Memory B cell (primary cell): ENCODE measurements around the gene BLOC1S6.

Experiments
- ATAC-seq: fragments of 150-1000 bp; cut with Tn5 transposase; 2 replicates; pipeline ENCODE4 v1.10.0; 2021; ENCODE audit warnings: low read depth, mild to moderate bottlenecking, moderate library complexity
- DNase-seq, 2 donors: peaks; one replicate each; pipeline ENCODE4 v3.0.0; 2022; ENCODE audit warnings: low spot score in 2 of 2
- H3K27ac Mint-ChIP-seq: one replicate; pipeline ENCODE4 v1.8.0; 2022; ENCODE audit warnings: mild to moderate bottlenecking, moderate library complexity, mixed read lengths
- H3K27me3 Mint-ChIP-seq: one replicate; pipeline ENCODE4 v1.8.0; 2022; ENCODE audit warnings: mixed read lengths
- H3K36me3 Mint-ChIP-seq: one replicate; pipeline ENCODE4 v1.8.0; 2022; ENCODE audit warnings: mild to moderate bottlenecking, mixed read lengths
- H3K4me1 Mint-ChIP-seq: one replicate; pipeline ENCODE4 v1.8.0; 2022; ENCODE audit warnings: mixed read lengths
- H3K4me3 Mint-ChIP-seq: one replicate; pipeline ENCODE4 v1.8.0; 2022; ENCODE audit warnings: mild to moderate bottlenecking, moderate library complexity, mixed read lengths
- H3K9me3 Mint-ChIP-seq: one replicate; pipeline ENCODE4 v1.8.0; 2022; ENCODE audit warnings: mixed read lengths

BLOC1S6 gene

DNA sequence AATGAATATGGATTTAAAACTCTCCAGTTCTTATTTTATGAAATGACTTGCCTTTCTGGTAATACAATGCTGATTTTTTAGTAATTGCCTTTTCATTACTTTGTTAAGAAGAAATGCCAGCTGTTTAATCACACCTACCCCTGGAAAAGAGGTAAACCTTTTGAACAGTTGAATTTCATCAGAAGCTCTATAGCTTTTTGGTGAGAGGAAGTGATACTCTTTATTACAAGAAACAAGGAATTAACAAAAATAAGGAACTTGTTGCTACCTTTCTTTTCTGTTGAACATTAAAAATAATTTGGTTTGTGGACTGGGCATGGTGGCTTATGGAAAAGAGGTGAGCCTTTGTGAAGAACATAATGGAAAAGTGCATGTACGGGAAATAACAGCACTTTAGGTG, 19.7 kb downstream of the BLOC1S6 start:
- peak; percentile 48 for ATAC-seq
- peaks cover 9% of the 10 kb centered on the region for H3K36me3 Mint-ChIP-seq

DNA sequence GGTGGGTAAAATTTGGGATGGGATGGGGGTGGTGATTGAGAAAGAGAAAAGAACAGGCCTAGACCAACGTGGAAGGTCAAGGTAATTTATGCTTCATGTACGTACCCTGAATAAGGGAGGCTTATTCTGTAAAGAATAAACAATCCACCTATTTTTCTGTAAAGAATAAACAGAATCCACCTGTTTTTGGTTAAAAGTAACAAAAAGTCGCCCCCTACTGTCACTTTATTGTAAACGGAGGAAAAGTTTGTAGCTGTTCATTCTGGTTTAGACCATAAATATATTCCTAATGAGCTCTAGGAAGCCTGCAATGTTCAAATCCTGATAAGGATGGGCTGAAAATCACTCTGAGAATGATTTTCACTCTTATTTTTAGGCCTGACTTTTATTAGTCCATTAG, 24.1 kb downstream of the BLOC1S6 start:
- Mint-ChIP-seq H3K36me3 (peaks cover 9% of the 10 kb centered on the region), H3K4me3 (no peak overlapping the region), H3K9me3 (no peaks in the 10 kb centered on the region), H3K27ac (no peak overlapping the region), H3K4me1 (peaks cover 5% of the 10 kb centered on the region), H3K27me3 (no peaks in the 10 kb centered on the region)
- ATAC-seq (peak; percentile 37), DNase-seq (peak in 1 of 2 donors; percentile 35)

More for the DNA sequence above, 19.7 kb downstream of the BLOC1S6 start:
- Mint-ChIP-seq H3K4me3 (peak overlapping the region; percentile 43), H3K27ac (peak overlapping the region; percentile 54), H3K9me3 (no peaks in the 10 kb centered on the region), H3K27me3 (no peaks in the 10 kb centered on the region), H3K4me1 (peaks cover 19% of the 10 kb centered on the region)
- DNase-seq, result no peak

DNA sequence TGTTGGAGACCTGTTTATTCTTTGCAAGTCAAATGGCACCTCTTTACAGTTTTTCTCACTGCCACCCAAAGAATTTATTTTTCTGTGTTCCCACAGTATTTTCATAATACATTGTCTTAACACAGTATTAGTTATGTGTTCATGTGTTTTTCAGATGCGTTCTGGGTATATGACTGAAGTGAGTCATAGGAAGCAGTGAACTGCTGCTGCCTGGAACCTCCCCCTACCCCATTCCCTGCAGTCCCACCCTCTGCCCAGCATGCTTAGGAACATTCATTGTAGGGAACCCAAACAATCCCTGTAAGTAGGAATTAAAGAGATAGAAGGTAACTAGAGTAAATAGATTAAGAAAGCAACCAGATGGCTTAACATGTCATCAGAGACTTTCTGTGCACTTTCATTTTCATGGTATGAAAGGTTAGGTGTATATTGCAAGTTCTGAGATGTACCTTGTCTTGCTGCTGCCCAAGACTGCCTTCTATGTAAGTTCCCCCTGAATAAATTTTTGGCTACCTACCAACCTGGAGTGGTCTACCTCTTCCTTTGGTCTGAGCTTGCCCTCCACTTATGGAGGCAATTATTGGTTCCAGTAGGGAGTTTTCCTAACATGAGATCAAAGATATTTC, 25.7 kb downstream of the BLOC1S6 start:
- H3K27ac Mint-ChIP-seq, result no peak overlapping the region
- DNase-seq (no peak), ATAC-seq (no peak)
- no peaks in the 10 kb centered on the region for H3K9me3 Mint-ChIP-seq
- no peaks in the 10 kb centered on the region for H3K27me3 Mint-ChIP-seq
- no peaks in the 10 kb centered on the region for H3K4me1 Mint-ChIP-seq
- H3K4me3 Mint-ChIP-seq, result no peak overlapping the region
- peaks cover 4% of the 10 kb centered on the region for H3K36me3 Mint-ChIP-seq

DNA sequence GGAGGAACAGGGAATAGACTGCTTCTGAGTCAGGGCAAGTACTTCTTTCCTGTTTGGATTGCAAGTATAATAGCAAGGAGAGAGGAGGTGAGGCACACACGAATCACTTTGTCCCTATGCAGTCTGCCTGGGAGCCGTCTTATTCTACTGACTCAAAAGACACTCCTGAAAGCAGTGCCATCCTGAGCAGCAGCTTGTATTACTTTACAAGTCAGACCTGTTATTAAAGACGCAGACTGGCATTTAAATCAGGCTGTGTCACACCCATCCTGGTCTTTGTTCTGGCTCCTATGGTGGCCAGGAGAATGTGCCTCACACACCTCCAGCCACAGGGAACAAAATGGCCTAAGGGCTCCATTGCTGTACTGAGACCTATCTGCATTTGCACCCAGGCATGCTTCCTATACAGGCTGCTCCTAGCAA, 29.7 kb downstream of the BLOC1S6 start:
- peaks cover 2% of the 10 kb centered on the region for H3K27me3 Mint-ChIP-seq
- no peak overlapping the region for H3K4me3 Mint-ChIP-seq
- H3K27ac Mint-ChIP-seq, result no peak overlapping the region
- H3K9me3 Mint-ChIP-seq, result no peaks in the 10 kb centered on the region
- H3K36me3 Mint-ChIP-seq, result no peaks in the 10 kb centered on the region
- no peak for ATAC-seq
- H3K4me1 Mint-ChIP-seq, result peaks cover 3% of the 10 kb centered on the region
- no peak for DNase-seq

DNA sequence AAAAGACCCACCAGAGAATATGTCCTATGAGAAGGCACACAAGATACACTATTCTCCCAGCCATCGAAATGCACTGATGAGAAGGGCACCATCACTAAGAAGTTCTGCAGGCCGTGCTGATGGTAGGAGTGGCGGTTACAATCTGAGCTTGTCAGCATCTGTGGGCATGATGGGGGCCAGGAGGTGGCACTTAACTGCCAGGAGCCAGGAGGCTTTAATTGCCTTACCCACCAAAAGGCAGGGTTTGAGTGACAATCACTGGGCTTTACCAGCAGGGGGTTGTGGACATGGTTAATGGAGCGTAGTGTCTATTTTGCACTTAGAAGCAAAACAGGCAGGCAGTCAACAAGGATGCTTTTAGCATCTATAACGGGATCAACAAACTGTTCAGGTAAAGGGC, 31.6 kb downstream of the BLOC1S6 start:
- DNase-seq (no peak), ATAC-seq (peak; percentile 53)
- Mint-ChIP-seq H3K9me3 (no peaks in the 10 kb centered on the region), H3K27me3 (peaks cover 2% of the 10 kb centered on the region), H3K36me3 (no peaks in the 10 kb centered on the region), H3K4me1 (peaks cover 3% of the 10 kb centered on the region), H3K4me3 (no peak overlapping the region), H3K27ac (no peak overlapping the region)

DNA sequence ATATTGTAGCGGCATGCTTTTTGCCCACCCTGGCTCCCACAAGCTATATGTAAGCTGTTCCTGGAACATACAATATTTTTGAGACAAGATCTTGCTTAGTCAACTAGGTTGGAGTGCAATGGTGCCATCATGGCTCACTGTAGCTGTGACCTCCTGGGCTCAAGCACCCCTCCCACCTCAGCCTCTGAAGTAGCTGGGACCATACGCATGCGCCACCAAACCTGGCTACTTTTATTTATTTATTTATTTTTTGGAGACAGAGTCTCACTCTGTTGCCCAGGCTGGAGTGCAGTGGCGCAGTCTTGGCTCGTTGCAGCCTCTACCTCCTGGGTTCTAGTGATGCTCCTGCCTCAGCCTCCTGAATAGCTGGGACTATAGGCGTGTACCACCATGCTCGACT, 41.0 kb downstream of the BLOC1S6 start:
- no peak overlapping the region for H3K4me3 Mint-ChIP-seq
- no peak for ATAC-seq
- no peak for DNase-seq
- no peak overlapping the region for H3K27ac Mint-ChIP-seq
- peaks cover 10% of the 10 kb centered on the region for H3K9me3 Mint-ChIP-seq
- peaks cover 5% of the 10 kb centered on the region for H3K36me3 Mint-ChIP-seq
- peaks cover 8% of the 10 kb centered on the region for H3K4me1 Mint-ChIP-seq
- H3K27me3 Mint-ChIP-seq, result no peaks in the 10 kb centered on the region

DNA sequence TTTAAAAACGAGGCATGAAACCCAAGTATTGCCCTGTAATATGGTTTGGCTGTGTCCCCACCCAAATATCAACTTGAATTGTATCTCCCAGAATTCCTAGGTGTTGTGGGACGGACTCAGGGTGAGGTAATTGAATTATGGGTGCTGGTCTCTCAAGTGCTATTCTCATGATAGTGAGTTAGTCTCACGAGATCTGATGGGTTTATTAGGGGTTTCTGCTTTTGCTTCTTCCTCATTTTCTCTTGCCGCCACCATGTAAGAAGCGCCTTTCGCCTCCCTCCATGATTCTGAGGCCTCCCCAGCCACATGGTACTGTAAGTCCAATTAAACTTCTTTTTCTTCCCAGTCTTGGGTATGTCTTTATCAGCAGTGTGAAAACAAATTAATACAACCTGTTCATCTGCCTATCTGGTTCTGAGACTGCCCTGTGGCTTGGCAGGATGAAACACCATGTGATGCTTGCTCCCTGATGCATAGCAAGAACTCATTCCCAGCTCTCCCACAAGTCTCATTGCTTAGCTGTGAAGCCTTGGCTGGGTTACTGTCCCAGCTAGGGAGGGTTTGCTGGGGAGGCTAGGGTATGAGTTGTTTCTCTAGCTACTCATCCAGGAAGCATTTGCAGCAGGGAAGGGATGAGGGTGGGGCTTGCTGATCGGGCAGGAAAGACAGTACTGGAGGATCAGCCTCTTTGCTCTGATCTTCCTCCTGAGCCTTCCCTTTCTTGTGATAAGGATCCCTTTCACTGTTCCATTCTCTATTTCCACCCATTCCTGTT, 43.9 kb downstream of the BLOC1S6 start:
- DNase-seq (no peak), ATAC-seq (no peak)
- Mint-ChIP-seq H3K4me1 (peaks cover 15% of the 10 kb centered on the region), H3K36me3 (peaks cover 5% of the 10 kb centered on the region), H3K4me3 (no peak overlapping the region), H3K27me3 (no peaks in the 10 kb centered on the region), H3K9me3 (peaks cover 8% of the 10 kb centered on the region), H3K27ac (no peak overlapping the region)

DNA sequence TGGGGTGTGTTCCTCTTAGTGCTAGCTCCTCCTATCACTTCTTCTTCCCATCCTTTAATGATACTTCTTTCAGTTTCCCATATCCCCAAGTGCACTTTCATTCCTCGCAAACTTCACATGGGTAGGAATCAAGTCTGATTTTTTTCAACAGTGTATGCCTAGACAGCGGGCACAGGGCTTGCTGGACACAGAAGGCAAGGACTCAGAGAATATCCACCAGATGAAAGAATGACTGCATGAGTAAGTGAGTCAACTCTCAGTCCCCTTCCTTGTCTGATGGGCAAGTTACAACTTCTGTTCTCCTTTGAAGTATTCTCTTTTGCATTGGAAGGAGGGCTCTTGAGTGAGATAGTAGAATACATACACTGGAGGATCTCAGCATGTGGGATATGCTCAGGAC, 44.6 kb downstream of the BLOC1S6 start:
- Mint-ChIP-seq H3K9me3 (peaks cover 6% of the 10 kb centered on the region), H3K36me3 (peaks cover 5% of the 10 kb centered on the region), H3K27ac (no peak overlapping the region), H3K4me1 (peaks cover 15% of the 10 kb centered on the region), H3K4me3 (no peak overlapping the region), H3K27me3 (no peaks in the 10 kb centered on the region)
- DNase-seq (no peak), ATAC-seq (no peak)

DNA sequence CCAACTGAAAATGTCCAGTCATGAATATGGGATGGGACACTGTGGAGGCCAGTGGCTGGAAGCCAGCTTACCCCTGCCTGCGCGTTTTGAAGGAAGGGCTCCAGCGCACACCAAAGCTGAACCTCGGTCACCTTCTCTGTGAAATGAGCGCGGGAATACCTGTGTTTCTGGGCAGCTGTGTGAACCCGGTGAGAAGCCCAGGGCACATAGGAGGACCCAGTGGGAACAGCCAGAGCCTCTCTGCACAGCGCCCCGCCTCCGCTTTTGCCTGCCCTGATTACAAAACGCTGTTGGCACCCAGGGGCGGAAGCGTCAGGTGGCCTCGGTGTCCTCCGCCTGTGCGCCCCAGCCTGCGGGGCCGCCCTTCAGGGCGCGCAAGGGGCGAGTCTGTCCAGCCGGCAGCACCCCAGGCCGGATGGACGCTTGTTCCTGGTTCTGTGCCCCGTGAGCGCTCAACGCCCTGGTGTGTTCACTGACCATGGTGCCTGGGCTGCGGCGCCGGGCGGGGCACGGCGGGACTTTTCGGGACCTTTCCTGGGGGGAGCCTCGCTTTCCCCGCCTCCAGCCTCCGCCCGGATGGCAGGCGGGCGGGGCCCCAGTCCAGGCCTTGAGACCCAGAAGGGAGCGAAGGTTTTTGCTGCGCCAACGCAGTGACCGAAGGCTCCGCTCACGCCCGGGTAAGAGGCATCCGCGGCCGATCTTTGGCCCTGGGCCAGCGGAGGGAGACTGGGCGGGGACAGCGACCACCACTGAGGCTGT, 47.4 kb downstream of the BLOC1S6 start, which contains the start of gene SQOR:
SQOR (plus strand) TSS at position 598 of the 759 bp plus-strand sequence. CDS start 23,895 bp downstream, outside the sequence.
- Mint-ChIP-seq H3K27me3 (no peaks in the 10 kb centered on the region), H3K36me3 (peaks cover 7% of the 10 kb centered on the region), H3K4me3 (peak within 1 kb of the TSS; percentile 95), H3K4me1 (peaks cover 37% of the 10 kb centered on the region), H3K9me3 (no peaks in the 10 kb centered on the region), H3K27ac (peak within 1 kb of the TSS; percentile 87)
- ATAC-seq, result peak; percentile 60
- DNase-seq, result peak; percentile 26 to 70

DNA sequence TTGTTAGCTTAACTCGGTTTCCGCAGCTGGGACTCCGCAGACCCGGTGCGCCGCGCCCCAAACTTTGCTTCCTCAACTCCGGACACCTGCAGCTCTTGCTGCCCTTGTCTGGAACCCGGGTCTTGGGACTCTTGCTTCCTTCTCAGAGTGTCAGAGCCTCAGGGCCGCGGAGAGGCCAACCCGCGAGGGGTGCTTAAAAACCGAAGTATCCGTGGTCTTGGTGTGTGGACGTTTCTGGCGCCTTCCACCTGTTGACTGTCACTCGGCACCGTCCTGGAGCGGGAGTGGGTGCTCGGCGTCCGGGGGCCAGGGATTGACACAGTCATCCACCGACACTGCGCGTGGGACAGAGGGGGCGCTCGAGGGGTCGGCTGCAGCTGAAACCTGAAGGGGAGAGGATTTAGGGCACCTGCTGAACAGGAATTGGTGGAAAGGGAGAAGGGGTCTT, 48.0 kb downstream of the BLOC1S6 start:
- peak in 1 of 2 donors; percentile 49 for DNase-seq
- Mint-ChIP-seq H3K36me3 (peaks cover 12% of the 10 kb centered on the region), H3K4me3 (peak overlapping the region; percentile 95), H3K27me3 (no peaks in the 10 kb centered on the region), H3K9me3 (no peaks in the 10 kb centered on the region), H3K4me1 (peaks cover 40% of the 10 kb centered on the region), H3K27ac (peak overlapping the region; percentile 87)
- ATAC-seq, result peak; percentile 65

DNA sequence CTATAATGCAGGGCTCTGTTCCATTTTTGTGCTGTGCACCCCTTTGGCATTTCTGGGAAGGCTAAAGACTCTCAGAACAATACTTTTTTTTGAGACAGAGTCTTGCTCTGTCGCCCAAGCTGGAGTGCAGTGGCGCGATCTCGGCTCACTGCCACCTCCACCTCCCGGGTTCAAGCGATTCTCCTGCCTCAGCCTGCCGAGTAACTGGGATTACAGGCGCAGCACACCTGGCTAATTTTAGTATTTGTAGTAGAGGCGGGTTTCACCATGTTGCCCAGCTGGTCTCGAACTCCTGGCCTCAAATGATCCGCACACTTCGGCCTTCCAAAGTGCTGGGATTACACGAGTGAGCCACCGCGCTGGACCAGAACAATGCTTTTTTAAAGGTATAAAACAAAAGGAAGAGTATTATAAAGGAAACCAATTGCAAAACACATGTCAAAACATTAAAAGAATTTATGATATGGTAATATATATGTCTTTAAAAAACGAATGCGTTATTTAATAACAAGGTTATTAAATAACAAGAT, 48.6 kb downstream of the BLOC1S6 start:
- Mint-ChIP-seq H3K9me3 (no peaks in the 10 kb centered on the region), H3K4me1 (peaks cover 40% of the 10 kb centered on the region)

DNA sequence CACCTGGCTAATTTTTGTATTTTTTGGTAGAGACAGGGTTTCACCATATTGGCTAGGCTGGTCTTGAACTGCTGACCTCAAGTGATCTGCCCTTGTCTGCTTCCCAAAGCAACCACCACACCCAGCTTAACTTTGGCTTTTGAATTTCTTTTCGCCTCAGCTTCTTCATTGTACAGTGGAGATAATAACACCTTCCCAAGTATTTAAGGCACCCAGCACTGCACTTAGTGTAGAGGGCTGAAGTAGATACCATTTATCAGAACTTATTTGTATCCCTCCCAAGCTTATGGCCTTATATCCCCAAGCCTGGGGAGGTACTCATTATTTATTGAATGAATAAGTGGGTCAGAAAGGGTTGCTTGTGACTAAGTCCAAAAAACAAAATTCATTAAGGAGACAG, 50.0 kb downstream of the BLOC1S6 start:
- Mint-ChIP-seq H3K9me3 (no peaks in the 10 kb centered on the region), H3K4me1 (peaks cover 37% of the 10 kb centered on the region), H3K27me3 (no peaks in the 10 kb centered on the region), H3K36me3 (peaks cover 15% of the 10 kb centered on the region), H3K4me3 (peak overlapping the region; percentile 73), H3K27ac (peak overlapping the region; percentile 91)
- ATAC-seq (no peak), DNase-seq (no peak)

More for the DNA sequence above, 48.6 kb downstream of the BLOC1S6 start:
- no peak for DNase-seq
- ATAC-seq, result peak; percentile 1
- H3K27ac Mint-ChIP-seq, result peak overlapping the region; percentile 87
- peak overlapping the region; percentile 95 for H3K4me3 Mint-ChIP-seq
- H3K27me3 Mint-ChIP-seq, result no peaks in the 10 kb centered on the region
- H3K36me3 Mint-ChIP-seq, result peaks cover 12% of the 10 kb centered on the region

DNA sequence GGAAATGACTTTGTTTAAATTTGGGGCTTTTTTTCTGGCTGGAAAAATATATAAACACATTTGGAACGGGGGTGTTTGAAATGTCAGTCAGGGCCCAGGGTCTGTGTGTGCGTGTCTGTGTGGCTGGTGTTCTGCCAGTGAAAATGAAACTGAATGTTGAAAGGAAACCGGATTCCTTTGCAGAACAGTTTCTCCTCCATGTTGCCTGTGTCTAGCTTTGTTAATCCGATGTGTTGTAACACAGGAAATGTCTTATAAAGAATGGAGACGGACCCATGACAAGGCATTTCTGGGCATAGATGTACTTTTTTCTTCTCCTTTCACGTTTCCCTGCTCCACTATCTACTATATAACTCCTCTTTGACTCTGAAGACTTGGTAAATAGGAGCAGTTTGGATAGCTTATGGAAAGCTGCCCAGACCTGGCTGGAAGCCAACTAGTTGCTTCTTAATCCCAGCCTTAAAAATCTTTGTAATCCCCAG, 50.4 kb downstream of the BLOC1S6 start:
- H3K9me3 Mint-ChIP-seq, result no peaks in the 10 kb centered on the region
- peaks cover 39% of the 10 kb centered on the region for H3K4me1 Mint-ChIP-seq
- H3K4me3 Mint-ChIP-seq, result peak overlapping the region; percentile 73
- DNase-seq, result peak in 1 of 2 donors; percentile 43
- H3K27ac Mint-ChIP-seq, result peak overlapping the region; percentile 91
- no peaks in the 10 kb centered on the region for H3K27me3 Mint-ChIP-seq
- peaks cover 17% of the 10 kb centered on the region for H3K36me3 Mint-ChIP-seq
- ATAC-seq, result peak; percentile 64
